HG03175 (cell line): Measurements from ENCODE around the gene TSHZ2.
"Not testable (repeated sequence)": the region's sequence is repeated elsewhere in the genome, so short reads cannot be mapped to it uniquely, and the experiment has no call there.

Experiments used
- ATAC-seq: cut with Tn5 transposase; IDR thresholded peaks from one replicate; pipeline ENCODE4 v1.9.1; 2021; ENCODE audit warnings: mild to moderate bottlenecking, moderate library complexity; ENCODE audit not compliant: unreplicated experiment

The TSHZ2 gene

GRCh38 chr20:53425941-53426340 is 453.8 kb downstream of the TSHZ2 start:
- no peak for ATAC-seq

DNA sequence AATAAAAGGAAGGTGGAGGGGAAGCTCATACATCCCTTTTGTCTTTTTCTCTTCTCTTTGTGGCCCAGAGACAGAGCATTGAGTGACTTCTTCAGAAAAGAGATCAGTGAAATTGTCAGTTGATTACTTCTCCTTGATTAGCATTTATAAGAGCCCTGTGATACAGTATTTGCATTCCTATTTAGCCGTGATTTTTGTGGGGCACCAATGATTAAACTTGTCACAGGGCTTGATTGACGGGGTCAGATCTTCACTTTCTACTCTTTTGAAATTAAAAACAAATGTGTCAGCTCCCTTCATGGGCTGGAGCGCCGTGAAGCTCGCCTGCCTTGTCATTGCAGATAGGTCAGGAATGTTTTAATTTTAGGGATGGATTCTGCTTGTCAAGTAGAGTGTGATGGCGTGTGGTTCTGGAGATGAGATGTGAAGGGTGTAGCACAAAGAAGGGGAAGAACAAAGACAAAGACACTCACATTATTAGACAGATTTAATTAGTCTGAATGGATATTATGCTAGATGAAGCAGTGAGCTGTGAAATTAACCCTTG is 454.7 kb downstream of the TSHZ2 start:
- no peak for ATAC-seq

DNA sequence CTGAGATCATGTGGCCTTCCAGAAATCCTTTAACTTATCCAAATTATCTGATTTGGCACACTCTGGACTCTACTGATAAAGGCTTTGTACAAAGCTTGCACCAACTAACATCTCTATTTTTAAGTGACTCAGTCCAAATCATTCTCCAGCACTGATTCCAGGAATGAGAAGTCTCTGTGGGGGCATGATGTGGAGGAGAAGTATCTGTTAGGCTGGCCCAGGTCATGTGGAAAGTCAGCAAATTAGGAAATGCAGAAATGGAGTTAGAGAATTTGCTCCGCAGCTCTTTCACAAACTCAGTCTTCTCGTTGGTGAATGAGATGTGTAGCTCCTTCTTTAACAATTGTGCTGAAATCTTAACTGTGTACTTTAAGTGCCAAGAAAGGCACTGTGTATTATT is 455.8 kb downstream of the TSHZ2 start:
- ATAC-seq, result no peak

GRCh38 chr20:53428588-53428987 is 456.4 kb downstream of the TSHZ2 start:
- ATAC-seq, result no peak

DNA sequence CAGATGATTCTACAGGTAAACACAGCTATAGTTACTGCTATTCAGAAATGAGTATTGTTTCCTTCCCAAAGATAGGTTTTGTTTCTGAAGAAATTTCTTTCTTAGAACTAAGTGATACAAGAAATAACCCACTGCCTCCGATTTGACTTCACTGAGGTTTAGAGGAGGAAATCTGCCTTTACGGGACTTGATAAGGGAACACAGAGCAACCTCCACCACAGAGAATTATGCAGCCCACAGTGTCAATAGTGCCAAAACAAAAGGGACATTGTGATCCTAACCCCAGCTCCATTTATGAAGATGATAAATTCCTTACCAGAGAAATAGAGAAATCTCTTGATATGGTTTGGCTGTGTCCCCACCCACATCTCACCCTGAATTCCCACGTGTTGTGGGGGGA is 456.8 kb downstream of the TSHZ2 start:
- ATAC-seq, result no peak

GRCh38 chr20:53434662-53435061 is 462.5 kb downstream of the TSHZ2 start:
- no peak for ATAC-seq

DNA sequence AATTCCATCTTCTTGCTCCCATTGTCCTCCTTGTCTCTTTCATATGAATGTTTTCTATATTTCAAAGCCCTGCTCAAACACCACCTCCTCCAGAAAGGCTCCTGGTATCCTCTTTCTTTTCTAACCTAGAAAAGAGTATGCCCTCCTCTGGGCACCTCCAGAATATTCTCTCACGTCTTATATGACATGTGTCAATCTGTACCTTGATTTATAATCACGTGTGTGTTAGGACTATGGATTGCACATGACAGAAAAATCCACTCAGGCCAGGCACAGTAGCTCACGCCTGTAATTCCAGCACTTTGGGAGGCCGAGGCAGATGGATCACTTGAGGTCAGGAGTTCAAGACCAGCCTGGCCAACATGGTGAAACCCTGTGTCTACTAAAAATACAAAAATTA is 464.8 kb downstream of the TSHZ2 start:
- not testable (repeated sequence) for ATAC-seq

- no peak for ATAC-seq
Observed at GRCh38 chr20:53438368-53438767, 466.2 kb downstream of the TSHZ2 start.

GRCh38 chr20:53439046-53439445 is 466.9 kb downstream of the TSHZ2 start:
- no peak for ATAC-seq

- no peak for ATAC-seq
Observed at GRCh38 chr20:53439616-53440015, 467.5 kb downstream of the TSHZ2 start.

DNA sequence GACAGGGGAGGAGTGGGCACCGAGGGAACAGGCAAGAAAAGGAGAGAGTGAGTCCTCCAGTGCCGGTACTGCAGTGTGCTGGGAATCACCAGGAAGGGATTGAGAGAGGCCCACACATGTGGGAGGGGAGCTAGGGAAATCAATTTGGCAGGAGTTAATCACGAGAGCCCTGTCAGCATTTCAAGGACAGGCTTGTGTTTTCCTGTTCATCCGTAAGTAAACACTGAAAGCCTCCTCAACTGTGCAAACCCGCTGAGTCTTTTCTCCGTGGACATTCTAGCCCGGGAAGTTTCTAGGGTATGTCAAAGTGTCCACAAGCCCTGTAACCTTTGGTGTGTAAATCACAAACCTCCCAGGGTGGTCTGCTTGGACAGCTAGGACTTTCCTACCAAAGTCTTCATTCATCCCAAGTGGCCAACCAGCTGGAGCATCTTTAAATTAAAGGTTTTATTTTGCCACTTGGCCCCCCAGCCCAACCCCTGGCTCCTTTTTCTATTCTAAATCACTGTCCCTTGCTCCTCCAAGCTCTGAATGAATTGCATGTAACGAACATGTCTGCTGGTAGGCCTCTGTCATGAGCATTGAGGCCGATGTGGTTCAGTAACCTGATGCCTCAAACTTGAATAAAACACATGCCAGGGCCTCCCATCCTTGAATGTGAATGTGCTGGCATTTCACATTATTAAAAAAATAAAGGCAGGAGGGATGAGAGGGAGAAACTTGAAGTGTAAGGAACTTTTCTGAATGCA is 472.4 kb downstream of the TSHZ2 start:
- no peak for ATAC-seq

GRCh38 chr20:53445321-53445731 is 473.2 kb downstream of the TSHZ2 start:
- no peak for ATAC-seq

DNA sequence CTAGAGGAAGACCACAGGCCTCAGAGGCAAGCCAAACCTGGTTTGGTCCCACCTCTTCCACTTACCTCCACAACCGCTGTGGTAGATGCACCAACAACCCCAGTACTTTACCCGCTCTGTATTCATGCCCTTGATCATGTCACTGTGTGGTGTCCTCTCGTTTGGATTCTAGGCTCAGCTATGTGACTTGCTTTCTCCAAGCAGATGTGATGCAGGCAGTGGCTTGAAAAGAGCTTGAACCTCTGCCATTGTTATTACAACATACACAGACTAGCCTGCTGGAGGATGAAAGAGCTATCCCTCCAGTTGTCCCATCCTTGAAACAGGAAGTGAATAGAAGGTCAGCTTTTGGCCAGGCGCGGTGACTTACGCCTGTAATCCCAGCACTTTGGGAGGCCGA is 473.8 kb downstream of the TSHZ2 start:
- ATAC-seq, result no peak

DNA sequence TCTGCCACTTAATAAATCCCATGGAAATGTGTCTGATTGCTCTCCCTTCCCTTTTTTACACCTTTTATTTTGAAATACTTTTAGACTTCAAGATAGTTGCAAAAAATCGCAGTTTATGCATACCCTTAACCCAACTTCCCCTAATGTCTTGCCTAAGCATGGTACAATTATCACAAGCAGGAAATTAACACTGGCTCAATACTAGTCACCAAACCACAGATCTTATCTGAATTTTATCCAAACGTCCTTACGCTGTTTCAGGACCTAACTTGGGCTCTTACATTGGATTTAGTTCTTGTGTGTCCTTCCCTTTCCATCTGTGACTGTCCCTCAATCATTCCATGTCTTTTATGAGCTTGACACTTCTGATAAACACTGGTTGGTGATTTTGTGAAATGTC is 475.2 kb downstream of the TSHZ2 start:
- no peak for ATAC-seq

- no peak for ATAC-seq
Observed at GRCh38 chr20:53448426-53448825, 476.3 kb downstream of the TSHZ2 start.

DNA sequence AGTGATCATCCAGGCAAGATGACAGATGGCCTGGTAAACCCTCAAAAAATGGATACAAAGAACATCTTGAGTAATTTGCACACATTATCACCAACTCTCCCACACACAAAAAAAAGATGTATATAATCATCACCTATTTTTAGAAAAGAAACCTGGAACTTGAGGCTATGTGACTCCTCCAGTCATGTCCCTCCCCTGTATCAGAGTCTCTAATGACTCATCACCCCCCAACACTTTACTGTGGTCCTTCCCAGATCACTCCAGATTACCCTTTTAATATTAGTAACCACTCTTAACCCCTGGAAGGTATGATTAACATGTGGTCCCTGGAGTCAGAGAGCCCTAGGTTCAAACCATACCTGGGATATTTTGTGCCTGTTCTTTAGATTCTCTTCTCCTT is 476.7 kb downstream of the TSHZ2 start:
- ATAC-seq, result no peak

DNA sequence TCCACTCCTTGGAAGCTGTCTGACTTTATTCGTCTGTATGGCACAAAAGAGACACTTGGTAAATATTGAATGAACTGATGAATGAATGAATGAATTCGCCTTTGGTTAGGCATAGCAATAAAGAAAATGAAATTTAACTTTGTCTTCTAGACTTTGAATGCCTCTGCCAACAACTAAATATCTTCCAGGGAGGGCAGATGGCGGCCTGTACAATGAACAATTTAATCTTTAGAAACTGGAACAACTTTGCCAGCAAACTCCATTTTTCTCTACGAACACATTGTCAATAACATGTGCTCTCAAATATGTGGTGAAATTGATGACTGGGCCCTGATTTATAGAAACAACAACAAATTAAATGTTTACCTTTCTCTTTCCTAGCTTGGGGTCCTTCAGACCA is 480.9 kb downstream of the TSHZ2 start:
- no peak for ATAC-seq

DNA sequence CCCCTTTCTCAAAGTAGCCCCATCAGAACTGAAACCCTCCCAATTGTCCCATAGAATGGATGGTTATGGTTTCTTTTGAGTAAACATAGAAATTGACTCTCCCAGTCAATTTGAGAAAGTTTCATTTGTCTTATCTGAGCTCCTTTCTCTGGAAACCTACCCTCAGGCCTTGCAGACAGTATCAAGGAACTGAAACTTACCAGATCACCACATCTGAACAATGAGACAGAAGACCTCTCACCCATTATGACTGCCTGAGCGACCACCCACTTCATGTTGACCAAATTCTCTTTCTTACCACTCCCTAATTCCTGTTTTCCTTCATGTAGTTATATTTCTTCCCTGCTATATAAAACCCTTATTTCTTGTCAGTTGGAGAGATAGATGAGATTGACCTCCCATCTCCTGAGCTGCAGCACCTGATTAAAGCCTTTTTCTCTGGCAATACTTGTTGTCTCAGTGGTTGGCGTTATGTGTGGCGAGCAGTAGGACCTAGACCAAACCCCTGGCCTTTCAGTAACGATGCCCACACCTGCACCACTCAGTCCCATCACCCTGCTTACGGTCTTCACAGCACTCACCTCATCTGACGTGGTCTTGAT is 482.6 kb downstream of the TSHZ2 start:
- no peak for ATAC-seq

- ATAC-seq, result no peak
Observed at GRCh38 chr20:53463101-53463972, 491.2 kb downstream of the TSHZ2 start.

DNA sequence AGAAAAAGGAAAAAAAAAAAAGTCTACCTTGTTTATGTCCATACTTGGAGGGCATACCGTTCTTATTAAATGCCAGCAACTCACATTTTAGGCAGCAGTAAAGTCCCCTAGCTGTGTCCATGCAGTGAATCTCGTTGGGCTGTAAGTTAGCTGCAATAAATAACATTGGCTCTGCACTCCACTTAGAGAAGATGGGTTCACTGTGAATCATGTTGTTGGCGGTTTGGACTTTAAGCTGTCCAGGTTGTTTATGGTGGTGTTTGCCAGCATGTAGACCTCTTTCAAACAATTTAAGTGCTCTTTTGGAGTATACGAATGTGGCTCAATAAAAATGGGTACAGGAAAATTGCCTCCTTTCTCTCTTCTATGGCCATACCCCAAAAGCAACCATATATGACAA is 494.1 kb downstream of the TSHZ2 start:
- no peak for ATAC-seq

DNA sequence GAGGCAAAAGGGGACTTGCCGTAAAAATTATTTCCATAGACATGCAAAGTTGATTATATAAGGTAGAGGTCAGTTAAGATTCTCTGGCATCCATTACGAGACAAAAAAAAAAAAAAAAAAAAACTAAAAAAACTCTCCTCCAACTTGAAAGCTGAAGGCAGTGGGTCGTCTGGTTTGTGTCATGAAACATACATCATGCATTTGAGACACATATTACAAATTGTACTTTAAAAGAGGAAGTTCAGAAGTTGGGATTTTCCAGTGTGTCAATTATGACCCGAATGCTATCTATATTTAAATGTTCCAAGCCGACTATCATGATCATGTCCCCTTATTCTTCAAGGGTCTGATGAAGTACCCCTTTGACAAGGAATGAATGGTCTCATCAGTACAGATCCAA is 496.4 kb downstream of the TSHZ2 start:
- no peak for ATAC-seq

DNA sequence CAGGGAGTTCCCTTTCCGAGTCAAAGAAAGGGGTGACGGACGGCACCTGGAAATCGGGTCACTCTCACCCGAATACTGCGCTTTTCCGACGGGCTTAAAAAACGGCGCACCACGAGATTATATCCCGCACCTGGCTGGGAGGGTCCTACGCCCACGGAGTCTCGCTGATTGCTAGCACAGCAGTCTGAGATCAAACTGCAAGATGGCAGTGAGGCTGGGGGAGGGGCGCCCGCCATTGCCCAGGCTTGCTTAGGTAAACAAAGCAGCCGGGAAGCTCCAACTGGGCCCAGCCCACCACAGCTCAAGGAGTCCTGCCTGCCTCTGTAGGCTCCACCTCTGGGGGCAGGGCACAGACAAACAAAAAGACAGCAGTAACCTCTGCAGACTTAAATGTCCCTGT is 500.7 kb downstream of the TSHZ2 start:
- not testable (repeated sequence) for ATAC-seq
